Loucy (cell line): ENCODE results near the gene NLRC5.

Experiments used
- H2AFZ ChIP-seq: fragments of 200-600 bp; sonication (generic); 2 replicates; pipeline ENCODE4 v1.6.0; 2016; ENCODE audit warnings: antibody characterized with exemption, mild to moderate bottlenecking, low read length, moderate library complexity
- H3F3A ChIP-seq: fragments of 200-600 bp; 2 replicates; pipeline ENCODE4 v1.6.0; 2016; ENCODE audit warnings: antibody characterized with exemption, low read depth, mild to moderate bottlenecking
- H3K27me3 ChIP-seq: fragments of 200-600 bp; sonication (generic); 2 replicates; pipeline ENCODE4 v1.6.1; 2014; ENCODE audit warnings: low read length, mild to moderate bottlenecking; ENCODE audit not compliant: insufficient read depth, poor library complexity, severe bottlenecking
- H3K36me3 ChIP-seq: fragments of 200-600 bp; sonication (generic); 2 replicates; pipeline ENCODE4 v1.6.1; 2016; ENCODE audit warnings: low read length; ENCODE audit not compliant: insufficient read depth
- H3K4me1 ChIP-seq: fragments of 200-600 bp; sonication (generic); 2 replicates; pipeline ENCODE4 v1.5.1; 2014; ENCODE audit warnings: low read length, mild to moderate bottlenecking; ENCODE audit not compliant: insufficient read depth, poor library complexity, severe bottlenecking
- H3K4me2 ChIP-seq: fragments of 200-600 bp; sonication (generic); 2 replicates; pipeline ENCODE4 v1.6.0; 2014; ENCODE audit warnings: antibody characterized with exemption, low read length, low read depth, mild to moderate bottlenecking; ENCODE audit not compliant: poor library complexity, severe bottlenecking
- H3K4me3 ChIP-seq: fragments of 200-600 bp; sonication (generic); 2 replicates; pipeline ENCODE4 v1.5.1; 2014; ENCODE audit warnings: low read length, mild to moderate bottlenecking, mixed read lengths; ENCODE audit not compliant: poor library complexity, severe bottlenecking
- H3K79me2 ChIP-seq: fragments of 200-600 bp; sonication (generic); 2 replicates; pipeline ENCODE4 v1.6.1; 2014; ENCODE audit warnings: low read length; ENCODE audit not compliant: insufficient read depth
- H3K9ac ChIP-seq: fragments of 200-600 bp; sonication (generic); 2 replicates; pipeline ENCODE4 v1.6.0; 2014; ENCODE audit warnings: mild to moderate bottlenecking, low read depth, low read length, moderate library complexity; ENCODE audit not compliant: poor library complexity, severe bottlenecking
- H3K9me2 ChIP-seq: fragments of 200-600 bp; sonication (generic); replicated peaks from 2 replicates; pipeline ENCODE4 v1.6.1; 2016; ENCODE audit warnings: low read depth, low read length, mixed read lengths
- H3K9me3 ChIP-seq: fragments of 200-600 bp; sonication (generic); 2 replicates; pipeline ENCODE4 v1.6.1; 2014; ENCODE audit warnings: mild to moderate bottlenecking, antibody characterized with exemption, low read length, low read depth; ENCODE audit not compliant: insufficient read depth
- H4K20me1 ChIP-seq: fragments of 200-600 bp; sonication (generic); 2 replicates; pipeline ENCODE4 v1.6.0; 2014; ENCODE audit warnings: antibody characterized with exemption, low read length, mild to moderate bottlenecking; ENCODE audit not compliant: insufficient read depth, poor library complexity, severe bottlenecking
- CTCF ChIP-seq: fragments of 200-600 bp; sonication (generic); conservative IDR thresholded peaks from 2 replicates; pipeline ENCODE4 v1.5.1; 2014; ENCODE audit warnings: mild to moderate bottlenecking, antibody characterized with exemption, low read length
- EZH2phosphoT487 ChIP-seq: fragments of 200-600 bp; IDR thresholded peaks from 2 replicates; pipeline ENCODE4 v1.6.1; 2018; ENCODE audit warnings: antibody characterized with exemption, mild to moderate bottlenecking, moderate library complexity, borderline replicate concordance

The NLRC5 gene

GRCh38 chr16:57055671-57056070, 66.3 kb downstream of the NLRC5 start:
- no peaks in the 10 kb centered on the region for H3K4me1 ChIP-seq
- H3K4me2 ChIP-seq, result no peak overlapping the region
- H3K27me3 ChIP-seq, result no peaks in the 10 kb centered on the region
- no peaks in the 10 kb centered on the region for H3K9me3 ChIP-seq
- H3K36me3 ChIP-seq, result peaks cover 74% of the 10 kb centered on the region; the same call in 1 of the 2 replicates
- TF ChIP-seq EZH2phosphoT487, result no peak
- TF ChIP-seq CTCF, result no peak
- no peak overlapping the region for H3K4me3 ChIP-seq
- H3K9ac ChIP-seq, result no peak overlapping the region
- H4K20me1 ChIP-seq, result no peaks in the 10 kb centered on the region
- no peaks in the 10 kb centered on the region for H3K9me2 ChIP-seq
- no peaks in the 10 kb centered on the region for H3K79me2 ChIP-seq
- no peaks in the 10 kb centered on the region for H3F3A ChIP-seq
- no peak overlapping the region for H2AFZ ChIP-seq

GRCh38 chr16:57058291-57058861, 69.0 kb downstream of the NLRC5 start:
- Histone ChIP-seq H4K20me1 (no peaks in the 10 kb centered on the region), H2AFZ (no peak overlapping the region), H3K36me3 (peaks cover 68% of the 10 kb centered on the region; the same call in 1 of the 2 replicates), H3K9me2 (no peaks in the 10 kb centered on the region), H3K27me3 (no peaks in the 10 kb centered on the region), H3K4me1 (no peaks in the 10 kb centered on the region), H3K4me2 (no peak overlapping the region), H3F3A (peaks cover 6% of the 10 kb centered on the region; the same call in 1 of the 2 replicates), H3K9me3 (no peaks in the 10 kb centered on the region), H3K4me3 (no peak overlapping the region), H3K9ac (no peak overlapping the region), H3K79me2 (no peaks in the 10 kb centered on the region)
- TF ChIP-seq CTCF (no peak), EZH2phosphoT487 (no peak)

- Histone ChIP-seq H3F3A (peaks cover 6% of the 10 kb centered on the region; the same call in 1 of the 2 replicates), H3K9ac (no peak overlapping the region)
- no peak for TF ChIP-seq CTCF
- TF ChIP-seq EZH2phosphoT487, result no peak
Measured at GRCh38 chr16:57060323-57061083, 71.1 kb downstream of the NLRC5 start.

More at GRCh38 chr16:57060323-57061083, 71.1 kb downstream of the NLRC5 start:
- no peaks in the 10 kb centered on the region for H3K27me3 ChIP-seq
- no peak overlapping the region for H2AFZ ChIP-seq
- H3K4me3 ChIP-seq, result no peak overlapping the region
- no peaks in the 10 kb centered on the region for H3K4me1 ChIP-seq
- H3K4me2 ChIP-seq, result no peak overlapping the region
- H3K79me2 ChIP-seq, result no peaks in the 10 kb centered on the region
- H3K36me3 ChIP-seq, result peaks cover 49% of the 10 kb centered on the region; the same call in 1 of the 2 replicates
- H4K20me1 ChIP-seq, result no peaks in the 10 kb centered on the region
- H3K9me2 ChIP-seq, result no peaks in the 10 kb centered on the region
- H3K9me3 ChIP-seq, result no peaks in the 10 kb centered on the region
